ENCODE results near the gene RBM4.

DNA sequence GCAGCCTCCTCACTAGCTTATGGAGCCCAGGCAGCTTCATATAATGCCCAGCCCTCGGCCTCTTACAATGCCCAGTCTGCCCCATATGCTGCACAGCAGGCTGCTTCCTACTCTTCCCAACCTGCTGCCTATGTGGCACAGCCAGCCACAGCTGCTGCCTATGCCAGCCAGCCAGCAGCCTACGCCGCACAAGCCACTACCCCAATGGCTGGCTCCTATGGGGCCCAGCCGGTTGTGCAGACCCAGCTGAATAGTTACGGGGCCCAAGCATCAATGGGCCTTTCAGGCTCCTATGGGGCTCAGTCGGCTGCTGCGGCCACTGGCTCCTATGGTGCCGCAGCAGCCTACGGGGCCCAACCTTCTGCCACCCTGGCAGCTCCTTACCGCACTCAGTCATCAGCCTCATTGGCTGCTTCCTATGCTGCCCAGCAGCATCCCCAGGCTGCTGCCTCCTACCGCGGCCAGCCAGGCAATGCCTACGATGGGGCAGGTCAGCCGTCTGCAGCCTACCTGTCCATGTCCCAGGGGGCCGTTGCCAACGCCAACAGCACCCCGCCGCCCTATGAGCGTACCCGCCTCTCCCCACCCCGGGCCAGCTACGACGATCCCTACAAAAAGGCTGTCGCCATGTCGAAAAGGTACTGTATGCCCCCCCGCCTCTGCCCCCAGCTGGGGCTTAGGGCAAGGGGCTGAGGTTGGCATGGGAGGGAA lies 13.3 kb upstream of the RBM4 start:
- TF ChIP-seq, protein P1, sequence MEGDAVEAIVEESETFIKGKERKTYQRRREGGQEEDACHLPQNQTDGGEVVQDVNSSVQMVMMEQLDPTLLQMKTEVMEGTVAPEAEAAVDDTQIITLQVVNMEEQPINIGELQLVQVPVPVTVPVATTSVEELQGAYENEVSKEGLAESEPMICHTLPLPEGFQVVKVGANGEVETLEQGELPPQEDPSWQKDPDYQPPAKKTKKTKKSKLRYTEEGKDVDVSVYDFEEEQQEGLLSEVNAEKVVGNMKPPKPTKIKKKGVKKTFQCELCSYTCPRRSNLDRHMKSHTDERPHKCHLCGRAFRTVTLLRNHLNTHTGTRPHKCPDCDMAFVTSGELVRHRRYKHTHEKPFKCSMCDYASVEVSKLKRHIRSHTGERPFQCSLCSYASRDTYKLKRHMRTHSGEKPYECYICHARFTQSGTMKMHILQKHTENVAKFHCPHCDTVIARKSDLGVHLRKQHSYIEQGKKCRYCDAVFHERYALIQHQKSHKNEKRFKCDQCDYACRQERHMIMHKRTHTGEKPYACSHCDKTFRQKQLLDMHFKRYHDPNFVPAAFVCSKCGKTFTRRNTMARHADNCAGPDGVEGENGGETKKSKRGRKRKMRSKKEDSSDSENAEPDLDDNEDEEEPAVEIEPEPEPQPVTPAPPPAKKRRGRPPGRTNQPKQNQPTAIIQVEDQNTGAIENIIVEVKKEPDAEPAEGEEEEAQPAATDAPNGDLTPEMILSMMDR (IDR thresholded peaks at IDR 0.05; ENCODE audit: borderline replicate concordance, extremely low read depth, low read length, poor library complexity, severe bottlenecking), result no peak
- TF ChIP-seq EZH2 (IDR thresholded peaks at IDR 0.05; ENCODE audit: borderline replicate concordance, low read depth, low read length, severe bottlenecking), result no peak

Data from DND-41 (cell line).